ENCODE measurements around the gene WNT3A.
A peak's percentile ranks its signal among the peaks of the same experiment; 100 is the strongest.

WNT3A gene

DNA sequence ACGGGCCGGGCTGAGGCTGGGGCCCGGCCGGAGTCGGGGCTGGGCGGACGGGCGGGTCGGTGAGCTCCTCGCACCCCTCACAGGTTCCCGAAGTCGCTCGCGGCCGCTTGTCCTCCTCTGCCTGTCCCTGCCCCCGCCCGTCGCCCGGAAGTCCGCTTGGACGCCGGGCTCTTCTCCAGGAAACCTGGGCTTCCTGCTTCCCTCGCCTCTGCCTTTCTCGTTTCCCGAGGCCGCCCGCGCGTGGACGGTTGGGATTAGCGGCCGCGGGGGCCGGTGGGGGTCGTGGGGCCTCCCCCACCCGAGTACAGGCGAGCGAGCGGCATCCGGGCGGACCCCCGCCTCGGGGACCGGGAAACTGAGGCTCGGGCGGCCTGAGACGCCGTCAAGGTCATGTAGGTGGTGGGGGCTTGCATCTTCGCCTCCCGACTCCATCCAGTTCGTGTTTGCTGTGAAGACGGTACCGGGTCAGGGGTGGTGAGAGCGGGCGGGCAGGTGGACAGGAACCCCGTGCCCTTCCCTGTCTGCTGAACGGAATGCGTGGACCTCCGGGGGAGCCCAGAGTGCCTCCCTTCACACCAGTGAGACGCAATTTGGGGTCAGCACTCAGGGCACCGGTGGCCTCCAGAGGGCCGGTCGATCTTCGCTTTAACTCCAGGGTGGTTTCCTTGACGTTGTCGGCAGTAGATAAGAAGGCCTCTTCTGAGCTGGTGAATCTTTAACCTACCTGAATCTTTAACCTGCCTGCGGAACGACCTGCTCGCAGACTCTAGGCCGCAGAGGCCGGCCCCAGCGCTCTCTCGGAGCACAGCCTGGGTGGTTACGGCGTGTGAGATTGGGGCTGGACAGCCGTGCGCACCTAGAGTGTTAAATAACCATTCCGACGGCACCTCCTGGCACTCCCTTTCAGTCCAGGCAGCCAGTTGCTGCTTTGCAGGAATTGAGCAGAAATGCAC lies 76.4 kb downstream of the WNT3A start:
- Histone ChIP-seq H4K20me1 (ENCODE audit: insufficient read depth, low read length) (peaks cover 63% of the 10 kb centered on the region), H2AFZ (ENCODE audit: low read depth, low read length) (no peak overlapping the region), H3K27ac (ENCODE audit: low read length) (peak overlapping the region; percentile 70), H3K4me1 (ENCODE audit: low read length) (peaks cover 40% of the 10 kb centered on the region), H3K4me3 (ENCODE audit: low read length) (peak overlapping the region; percentile 95), H3K9me3 (ENCODE audit: insufficient read depth, low read length) (no peaks in the 10 kb centered on the region), H3K27me3 (ENCODE audit: low read depth, low read length) (no peaks in the 10 kb centered on the region), H3K9ac (ENCODE audit: low read length) (peak overlapping the region; percentile 94), H3K79me2 (ENCODE audit: low read length) (peaks cover 86% of the 10 kb centered on the region), H3K36me3 (replicated peaks; ENCODE audit: low read depth, low read length) (peaks cover 42% of the 10 kb centered on the region), H3K4me2 (ENCODE audit: low read length) (peak overlapping the region; percentile 94)
- TF ChIP-seq, protein P1, sequence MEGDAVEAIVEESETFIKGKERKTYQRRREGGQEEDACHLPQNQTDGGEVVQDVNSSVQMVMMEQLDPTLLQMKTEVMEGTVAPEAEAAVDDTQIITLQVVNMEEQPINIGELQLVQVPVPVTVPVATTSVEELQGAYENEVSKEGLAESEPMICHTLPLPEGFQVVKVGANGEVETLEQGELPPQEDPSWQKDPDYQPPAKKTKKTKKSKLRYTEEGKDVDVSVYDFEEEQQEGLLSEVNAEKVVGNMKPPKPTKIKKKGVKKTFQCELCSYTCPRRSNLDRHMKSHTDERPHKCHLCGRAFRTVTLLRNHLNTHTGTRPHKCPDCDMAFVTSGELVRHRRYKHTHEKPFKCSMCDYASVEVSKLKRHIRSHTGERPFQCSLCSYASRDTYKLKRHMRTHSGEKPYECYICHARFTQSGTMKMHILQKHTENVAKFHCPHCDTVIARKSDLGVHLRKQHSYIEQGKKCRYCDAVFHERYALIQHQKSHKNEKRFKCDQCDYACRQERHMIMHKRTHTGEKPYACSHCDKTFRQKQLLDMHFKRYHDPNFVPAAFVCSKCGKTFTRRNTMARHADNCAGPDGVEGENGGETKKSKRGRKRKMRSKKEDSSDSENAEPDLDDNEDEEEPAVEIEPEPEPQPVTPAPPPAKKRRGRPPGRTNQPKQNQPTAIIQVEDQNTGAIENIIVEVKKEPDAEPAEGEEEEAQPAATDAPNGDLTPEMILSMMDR (IDR thresholded peaks at IDR 0.05; ENCODE audit: low read depth, low read length): no peak
- no peak for TF ChIP-seq EZH2phosphoT487 (IDR thresholded peaks at IDR 0.05; ENCODE audit: low read depth)

DNA sequence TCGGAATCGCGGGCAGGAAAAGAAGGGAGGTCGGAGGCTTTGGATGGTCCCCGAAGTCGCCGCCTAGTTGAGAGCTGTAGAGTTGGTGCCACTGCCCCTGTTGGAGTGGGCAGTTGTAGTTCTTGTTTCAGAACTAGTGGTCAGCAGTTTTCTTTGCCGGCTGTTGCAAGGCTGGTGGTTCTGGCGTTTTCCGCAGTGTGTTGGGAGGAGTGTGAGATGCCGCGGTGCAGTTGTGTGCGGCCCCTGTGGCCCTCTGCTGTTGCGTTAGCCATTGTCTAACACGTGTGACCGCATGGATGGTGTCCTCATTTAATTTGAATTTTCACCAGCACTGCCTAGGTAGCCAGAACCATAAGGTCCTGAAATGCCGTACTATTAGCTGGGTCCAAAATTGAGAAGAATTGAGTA lies 77.1 kb downstream of the WNT3A start:
- H2AFZ ChIP-seq (ENCODE audit: low read depth, low read length): no peak overlapping the region
- H3K9me3 ChIP-seq (ENCODE audit: insufficient read depth, low read length): no peaks in the 10 kb centered on the region
- H3K4me2 ChIP-seq (ENCODE audit: low read length): peak overlapping the region; percentile 94
- H3K36me3 ChIP-seq (replicated peaks; ENCODE audit: low read depth, low read length): peaks cover 49% of the 10 kb centered on the region
- H3K4me3 ChIP-seq (ENCODE audit: low read length): peak overlapping the region; percentile 95
- H3K27ac ChIP-seq (ENCODE audit: low read length): peak overlapping the region; percentile 70
- H4K20me1 ChIP-seq (ENCODE audit: insufficient read depth, low read length): peaks cover 68% of the 10 kb centered on the region
- H3K79me2 ChIP-seq (ENCODE audit: low read length): peaks cover 93% of the 10 kb centered on the region
- peaks cover 46% of the 10 kb centered on the region for H3K4me1 ChIP-seq (ENCODE audit: low read length)
- TF ChIP-seq EZH2phosphoT487 (IDR thresholded peaks at IDR 0.05; ENCODE audit: low read depth): no peak
- TF ChIP-seq, protein P1 (IDR thresholded peaks at IDR 0.05; ENCODE audit: low read depth, low read length): no peak
- H3K27me3 ChIP-seq (ENCODE audit: low read depth, low read length): no peaks in the 10 kb centered on the region
- peak overlapping the region; percentile 94 for H3K9ac ChIP-seq (ENCODE audit: low read length)

DNA sequence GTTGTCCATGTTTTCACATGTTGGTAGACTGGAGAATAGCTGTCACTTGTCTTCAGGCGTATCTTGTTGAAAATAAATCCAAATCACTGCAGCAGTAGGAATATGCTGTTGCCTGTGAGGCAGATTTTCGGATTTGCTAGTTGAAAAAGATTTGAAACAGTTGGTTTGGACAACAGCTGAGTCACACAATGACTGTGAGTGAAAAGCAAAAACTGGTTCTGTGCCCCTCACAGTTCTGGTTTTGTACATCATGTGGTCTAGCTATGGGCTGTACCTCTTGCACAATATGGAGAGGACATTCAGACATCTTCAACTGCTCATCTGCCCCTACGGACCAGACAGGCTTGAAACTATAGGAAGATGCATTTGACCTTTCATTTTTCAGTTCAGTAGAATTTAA lies 77.5 kb downstream of the WNT3A start:
- Histone ChIP-seq H4K20me1 (ENCODE audit: insufficient read depth, low read length) (peaks cover 68% of the 10 kb centered on the region), H3K4me3 (ENCODE audit: low read length) (peak overlapping the region; percentile 95), H3K27ac (ENCODE audit: low read length) (peak overlapping the region; percentile 70), H3K4me1 (ENCODE audit: low read length) (peaks cover 51% of the 10 kb centered on the region), H3K9ac (ENCODE audit: low read length) (peak overlapping the region; percentile 94), H3K4me2 (ENCODE audit: low read length) (peak overlapping the region; percentile 94), H3K36me3 (replicated peaks; ENCODE audit: low read depth, low read length) (peaks cover 53% of the 10 kb centered on the region), H2AFZ (ENCODE audit: low read depth, low read length) (no peak overlapping the region), H3K9me3 (ENCODE audit: insufficient read depth, low read length) (no peaks in the 10 kb centered on the region), H3K79me2 (ENCODE audit: low read length) (peaks cover 97% of the 10 kb centered on the region), H3K27me3 (ENCODE audit: low read depth, low read length) (no peaks in the 10 kb centered on the region)
- TF ChIP-seq, protein P1 (IDR thresholded peaks at IDR 0.05; ENCODE audit: low read depth, low read length): no peak
- no peak for TF ChIP-seq EZH2phosphoT487 (IDR thresholded peaks at IDR 0.05; ENCODE audit: low read depth)

DNA sequence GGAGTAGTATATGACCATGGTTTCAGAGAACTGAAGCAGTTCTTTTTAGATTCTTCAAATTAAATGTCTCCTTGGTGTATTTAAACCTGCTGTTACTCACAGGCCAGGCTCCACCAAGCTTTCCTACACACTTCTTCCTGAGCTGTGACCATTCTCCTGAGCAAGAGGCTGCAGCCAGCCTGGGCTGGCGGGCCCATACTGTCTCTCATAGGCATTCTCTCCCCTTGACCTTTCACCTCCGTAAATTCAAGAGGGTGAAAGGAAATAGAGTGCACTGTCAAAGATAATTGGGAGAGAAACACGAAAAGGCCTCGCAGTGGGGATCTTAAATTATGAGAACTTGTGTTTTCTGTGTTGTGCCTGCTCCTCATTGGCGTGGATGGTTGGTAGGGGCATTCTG lies 78.0 kb downstream of the WNT3A start:
- peaks cover 100% of the 10 kb centered on the region for H3K79me2 ChIP-seq (ENCODE audit: low read length)
- H2AFZ ChIP-seq (ENCODE audit: low read depth, low read length): no peak overlapping the region
- no peak overlapping the region for H3K27ac ChIP-seq (ENCODE audit: low read length)
- TF ChIP-seq, protein P1 (IDR thresholded peaks at IDR 0.05; ENCODE audit: low read depth, low read length): no peak
- no peak for TF ChIP-seq EZH2phosphoT487 (IDR thresholded peaks at IDR 0.05; ENCODE audit: low read depth)
- peak overlapping the region; percentile 94 for H3K9ac ChIP-seq (ENCODE audit: low read length)
- no peaks in the 10 kb centered on the region for H3K9me3 ChIP-seq (ENCODE audit: insufficient read depth, low read length)
- H3K4me2 ChIP-seq (ENCODE audit: low read length): peak overlapping the region; percentile 94
- H3K36me3 ChIP-seq (replicated peaks; ENCODE audit: low read depth, low read length): peaks cover 58% of the 10 kb centered on the region
- H3K4me3 ChIP-seq (ENCODE audit: low read length): peak overlapping the region; percentile 95
- H3K4me1 ChIP-seq (ENCODE audit: low read length): peaks cover 56% of the 10 kb centered on the region
- no peaks in the 10 kb centered on the region for H3K27me3 ChIP-seq (ENCODE audit: low read depth, low read length)
- H4K20me1 ChIP-seq (ENCODE audit: insufficient read depth, low read length): peaks cover 68% of the 10 kb centered on the region
